Measurements from ENCODE around the gene EFNB3. TPM values are rescaled to one million over a fixed set of nuclear protein-coding genes. Genes with fewer than 3 reads are reported as not detected.

EFNB3 gene
- total and polyA plus RNA-seq, 2 of the 8 experiments (the other 6 are each of a cell fraction or from before 2014, with no cell fraction given) = 15.0 to 27.3 TPM

DNA sequence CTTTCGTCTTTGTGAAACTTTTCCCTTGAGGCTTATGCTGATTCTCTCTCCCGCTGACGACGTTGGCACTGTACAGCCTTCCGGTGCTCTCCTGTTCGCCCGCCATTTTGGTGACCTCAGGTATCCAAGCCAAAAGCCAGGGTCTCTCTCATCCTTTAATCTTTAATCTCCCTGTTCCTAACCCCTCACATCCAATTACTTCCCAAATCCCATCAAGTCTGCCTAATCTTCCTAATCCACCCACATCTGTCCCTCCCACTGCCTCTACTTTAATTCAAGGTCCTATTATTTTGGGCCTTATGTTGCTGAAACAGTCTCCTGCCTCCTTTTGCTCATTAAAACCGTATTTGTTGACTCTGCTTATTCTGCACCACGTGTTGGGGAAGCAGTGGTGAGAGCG is 9.4 kb upstream of the EFNB3 start:
- H3K23ac ChIP-seq (ENCODE audit: insufficient read length) = no peak overlapping the region
- TF ChIP-seq CREB1 (IDR thresholded peaks at IDR 0.05) = no peak
- no peak for TF ChIP-seq RXRA (IDR thresholded peaks at IDR 0.05; ENCODE audit: insufficient read depth, low read depth, low read length)
- TF ChIP-seq TEAD4 (IDR thresholded peaks at IDR 0.05; ENCODE audit: low read depth, low read length) = no peak
- H3K4me3 ChIP-seq (ENCODE audit: extremely low read depth in 1 of 4, insufficient read depth in 2 of 4, low read depth in 3 of 4, low read length in 4 of 4) = no peak overlapping the region
- H3K9ac ChIP-seq (replicated peaks in 1 of 4; ENCODE audit: extremely low read depth in 1 of 4, low read depth in 3 of 4, low read length in 3 of 4) = no peak overlapping the region
- H3K27me3 ChIP-seq (replicated peaks in 1 of 4; ENCODE audit: control insufficient read depth in 3 of 4, extremely low read depth in 1 of 4, insufficient read depth in 3 of 4, low read length in 3 of 4) = no peaks in the 10 kb centered on the region
- H3K56ac ChIP-seq (replicated peaks; ENCODE audit: insufficient read length, low read depth, low read length) = no peak overlapping the region
- H3K4me2 ChIP-seq (ENCODE audit: insufficient read depth in 1 of 2, low read depth in 2 of 2, low read length in 2 of 2) = no peak overlapping the region
- H3K23me2 ChIP-seq (ENCODE audit: low read depth, low read length) = no peaks in the 10 kb centered on the region
- H3K27ac ChIP-seq (ENCODE audit: low read depth, low read length) = no peak overlapping the region
- H3K79me2 ChIP-seq (ENCODE audit: control insufficient read depth in 1 of 2, insufficient read depth in 2 of 2, low read length in 2 of 2) = no peaks in the 10 kb centered on the region
- H3K18ac ChIP-seq (ENCODE audit: extremely low read depth, low read length) = no peak overlapping the region
- no peak overlapping the region for H2BK20ac ChIP-seq (ENCODE audit: low read length)
- peaks cover 2 to 5% (median 4%) of the 10 kb centered on the region in 4 experiments; a peak in 4 of 8 replicates for H3K36me3 ChIP-seq (ENCODE audit: control insufficient read depth in 2 of 4, insufficient read depth in 4 of 4, low read length in 3 of 4)
- ChIA-PET CTCF (ENCODE audit: partially characterized antibody) (interaction anchor here (1.3 kb wide), 1 partner anchor 63 kb away, joined by 3 read pairs; no protein-coding TSS in a partner anchor), POLR2A (ENCODE audit: partially characterized antibody) (interaction anchor here (0.9 to 58.0 kb wide), 2 partner anchors 8 to 55 kb away, joined by 5 to 2272 read pairs; partner anchors contain the start of genes ATP1B2, FXR2, SAT2 and SHBG)
- no peak overlapping the region for H2BK15ac ChIP-seq (ENCODE audit: low read length)
- H4K91ac ChIP-seq (replicated peaks; ENCODE audit: insufficient read length, low read length) = no peak overlapping the region
- no peak overlapping the region for H2BK12ac ChIP-seq (ENCODE audit: low read depth, low read length)
- no peak overlapping the region for H2AFZ ChIP-seq (ENCODE audit: low read length)
- no peak overlapping the region for H2AK5ac ChIP-seq (ENCODE audit: low read depth, low read length)
- no peak overlapping the region for H4K5ac ChIP-seq (ENCODE audit: insufficient read length, low read depth, low read length)
- H3K79me1 ChIP-seq (ENCODE audit: low read depth, low read length) = no peaks in the 10 kb centered on the region
- 88% methylated on average over 10 of the region's 10 CpGs; no CpG with 5 or more reads in 1 of the 2 experiments for WGBS, 2 experiments (ENCODE audit: extremely low coverage in 1 of 2, insufficient coverage in 1 of 2, insufficient read length in 1 of 2, insufficient replicate concordance in 2 of 2, low coverage in 1 of 2, low lambda C conversion rate in 2 of 2, missing lambda C conversion rate in 1 of 2)
- H4K8ac ChIP-seq (ENCODE audit: extremely low read depth, insufficient read depth, low read length) = no peak overlapping the region
- H4K20me1 ChIP-seq (replicated peaks in 1 of 2; ENCODE audit: control insufficient read depth in 1 of 2, insufficient read depth in 2 of 2, low read length in 2 of 2) = no peaks in the 10 kb centered on the region
- no peaks in the 10 kb centered on the region for H3K9me3 ChIP-seq (ENCODE audit: insufficient read depth in 2 of 2, low read depth in 1 of 2, low read length in 1 of 2)
- H3K4me1 ChIP-seq (replicated peaks in 1 of 4; ENCODE audit: control insufficient read depth in 3 of 4, insufficient read depth in 4 of 4, low read length in 3 of 4) = no peaks in the 10 kb centered on the region
- no peak overlapping the region for H2BK5ac ChIP-seq (ENCODE audit: low read depth, low read length)
- DNase-seq (ENCODE audit: low read depth in 1 of 2, low spot score in 2 of 2) = no peak
- no peak for FAIRE-seq
- H2BK120ac ChIP-seq (replicated peaks; ENCODE audit: low read depth, low read length) = no peak overlapping the region
- no peak overlapping the region for H3K4ac ChIP-seq (replicated peaks; ENCODE audit: insufficient read length, low read depth, low read length)
- H3K14ac ChIP-seq (ENCODE audit: insufficient read length) = no peak overlapping the region

Data from H1 (cell line).